Measurements from ENCODE around the gene OST4.

The OST4 gene

DNA sequence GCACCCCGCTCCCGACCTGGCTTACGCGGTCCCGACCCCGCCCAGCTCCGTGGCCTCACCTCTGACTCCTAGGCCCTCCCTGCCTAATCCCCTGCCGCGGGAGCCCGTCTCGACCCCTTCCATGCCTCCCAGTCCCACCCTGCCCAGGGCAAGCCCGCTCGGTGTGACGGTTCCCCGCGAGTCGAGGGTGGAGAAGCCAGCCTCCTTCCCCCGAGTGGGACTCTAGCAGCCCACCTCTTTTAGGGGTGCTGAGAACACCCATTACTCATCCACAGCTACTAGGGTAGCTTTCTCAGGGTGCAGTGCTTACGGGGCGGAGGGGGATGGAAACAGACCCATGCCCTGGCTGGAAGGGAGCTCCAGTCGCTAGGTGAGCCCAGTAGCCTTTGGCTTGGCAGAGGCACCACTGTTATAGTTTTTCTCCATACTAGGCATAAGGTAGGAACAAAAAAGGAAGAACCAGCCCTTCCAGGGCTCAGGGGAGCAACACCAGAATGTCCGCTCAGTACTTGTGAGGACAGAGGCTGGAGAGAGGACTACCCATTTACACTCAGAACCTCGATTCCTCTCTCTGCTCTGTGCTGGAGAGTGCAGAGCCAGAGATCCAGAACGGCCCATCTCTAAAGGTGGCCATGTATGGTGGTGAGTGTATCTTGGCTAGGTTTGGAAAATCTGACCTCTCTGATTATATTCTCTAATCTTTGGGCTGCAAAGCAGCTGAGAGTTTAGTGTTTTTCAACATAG is 19.4 kb downstream of the OST4 start:
- no peak for DNase-seq

DNA sequence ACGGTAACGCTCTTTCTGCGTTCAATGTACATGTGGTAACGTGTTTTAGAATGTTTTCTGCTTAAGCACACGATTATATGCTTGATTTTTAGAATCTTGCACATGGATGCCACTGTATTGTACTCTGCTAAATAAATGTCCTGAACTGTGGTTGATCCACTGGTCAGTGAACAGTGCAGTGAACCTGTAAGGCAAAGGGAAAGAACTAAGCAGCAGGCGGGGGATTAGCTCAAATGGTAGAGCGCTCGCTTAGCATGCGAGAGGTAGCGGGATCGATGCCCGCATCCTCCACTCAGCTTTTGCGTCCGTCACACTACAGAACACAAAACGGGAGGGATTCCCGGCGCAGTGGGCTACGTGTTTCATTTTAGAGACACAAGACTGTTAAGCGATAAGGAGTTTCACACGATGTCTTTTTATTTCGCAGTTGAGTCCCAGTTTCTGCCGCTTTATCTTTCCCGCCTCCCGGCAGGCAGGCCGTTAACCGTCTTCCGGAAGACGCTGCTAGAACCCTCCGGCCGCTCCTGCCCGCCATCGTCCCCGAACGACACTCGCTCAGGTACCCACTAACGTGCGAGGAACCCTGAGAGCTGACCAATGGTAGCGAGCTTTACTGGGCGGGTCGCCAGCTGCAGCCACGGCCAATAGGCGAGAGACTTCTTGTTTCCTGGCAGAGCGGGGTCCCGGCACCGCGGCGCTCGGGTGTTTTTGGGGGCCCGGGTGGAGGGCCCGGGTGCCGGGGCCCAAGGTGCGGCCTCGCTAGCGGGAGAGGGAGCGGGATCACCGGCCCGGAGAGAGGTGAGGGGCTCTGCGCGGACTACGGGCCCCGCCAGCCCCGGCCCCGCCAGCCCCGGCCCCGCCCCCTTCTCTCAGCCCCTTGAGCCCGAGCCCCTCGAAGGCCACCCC is 20.2 kb downstream of the OST4 start, which contains the start of gene AGBL5:
TSS of gene AGBL5 (plus strand) at position 673 of the 906 bp plus-strand sequence. CDS start 1,291 bp downstream, outside the sequence.
- DNase-seq: peak; percentile 94 to 95

- DNase-seq: peak; percentile 96 to 98
These were observed 21.0 kb downstream of the OST4 start for GRCh38 chr2:27050281-27050995.

- DNase-seq: peak; percentile 7 to 48
These were observed 21.8 kb downstream of the OST4 start for GRCh38 chr2:27049422-27050280.

- no peak for DNase-seq
These were observed 28.3 kb downstream of the OST4 start for GRCh38 chr2:27042985-27043634.

DNA sequence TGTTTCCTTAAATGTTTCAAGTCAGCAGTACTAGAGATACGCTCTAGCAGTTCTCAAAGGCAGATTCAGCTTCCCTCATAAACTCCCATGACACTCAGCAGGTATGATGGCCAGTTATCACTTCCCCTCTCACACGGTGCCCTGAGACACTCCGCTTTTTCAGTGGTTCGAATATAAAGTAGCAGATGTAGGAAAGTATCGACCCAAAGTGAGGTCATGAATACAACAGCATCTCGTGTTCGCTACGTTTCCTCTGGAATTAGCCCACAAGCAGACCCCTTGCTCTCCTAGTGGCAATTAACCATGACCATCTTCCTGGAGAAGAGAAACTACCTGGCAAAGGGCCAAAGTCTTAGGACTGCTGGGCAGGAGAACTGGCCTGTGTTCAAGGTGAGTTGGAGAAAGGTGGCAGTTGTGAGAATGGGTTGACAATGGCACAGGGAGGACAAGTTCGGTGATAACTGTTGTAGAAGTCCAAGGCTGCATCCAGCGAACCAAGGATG is 29.2 kb downstream of the OST4 start:
- no peak for DNase-seq

DNA sequence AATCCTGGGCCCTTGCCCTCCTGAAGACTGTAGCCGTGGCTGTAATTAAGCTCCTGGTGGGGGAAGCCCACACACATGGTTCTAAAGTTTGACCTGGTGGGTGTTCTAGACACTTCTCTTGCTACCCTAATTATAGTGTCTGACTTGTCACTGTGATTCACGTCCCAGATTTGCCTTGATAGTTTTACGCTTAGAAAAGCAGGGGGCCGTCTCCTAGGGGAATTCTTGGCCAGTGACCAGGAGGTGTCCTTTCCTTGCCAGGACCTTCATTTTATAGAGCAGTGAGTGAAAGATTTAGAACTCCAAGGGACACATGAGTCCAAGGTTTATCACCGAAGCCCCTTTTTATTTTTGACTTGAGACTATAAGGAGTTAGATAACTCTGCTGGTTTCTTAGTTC is 29.7 kb downstream of the OST4 start:
- DNase-seq: no peak

DNA sequence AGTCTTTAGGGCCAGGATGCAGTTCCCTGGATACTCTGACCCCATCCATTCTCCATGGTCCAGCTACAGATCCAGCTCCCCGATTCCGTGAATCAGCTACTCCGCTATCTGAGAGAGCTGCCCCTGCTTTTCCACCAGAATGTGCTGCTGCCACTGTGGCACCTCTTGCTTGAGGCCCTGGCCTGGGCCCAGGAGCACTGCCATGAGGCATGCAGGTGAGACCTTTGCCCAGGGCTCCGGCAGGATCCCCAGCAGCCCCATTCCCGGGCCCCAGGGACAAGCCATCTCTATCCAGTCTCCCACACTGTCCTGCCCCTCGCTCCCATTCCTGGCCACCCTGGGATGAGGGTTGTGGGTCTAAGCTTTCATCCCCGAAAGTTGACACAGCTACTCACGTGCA is 31.2 kb downstream of the OST4 start:
- no peak for DNase-seq

DNA sequence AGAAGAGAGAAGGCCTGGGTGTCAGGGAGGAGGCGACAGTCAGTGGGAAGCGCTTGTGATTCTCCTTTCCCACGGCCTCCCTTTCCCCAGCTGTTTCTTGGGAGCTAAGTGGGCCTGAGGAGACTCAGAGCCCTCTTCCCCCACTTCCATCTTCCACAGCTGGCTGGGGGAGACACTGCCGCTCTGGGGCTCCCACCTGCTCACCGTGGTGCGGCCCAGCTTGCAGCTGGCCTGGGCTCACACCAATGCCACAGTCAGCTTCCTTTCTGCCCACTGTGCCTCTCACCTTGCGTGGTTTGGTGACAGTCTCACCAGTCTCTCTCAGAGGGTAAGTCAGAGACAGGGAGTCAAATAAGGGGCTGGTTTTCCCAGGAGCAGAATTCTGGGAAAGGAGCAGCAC is 31.6 kb downstream of the OST4 start:
- DNase-seq: no peak

- DNase-seq: no peak
These were observed 32.0 kb downstream of the OST4 start for GRCh38 chr2:27039426-27039825.

- DNase-seq: no peak
These were observed 32.7 kb downstream of the OST4 start for GRCh38 chr2:27038631-27039339.

GRCh38 chr2:27038012-27038411 is 33.4 kb downstream of the OST4 start:
- DNase-seq: no peak

DNA sequence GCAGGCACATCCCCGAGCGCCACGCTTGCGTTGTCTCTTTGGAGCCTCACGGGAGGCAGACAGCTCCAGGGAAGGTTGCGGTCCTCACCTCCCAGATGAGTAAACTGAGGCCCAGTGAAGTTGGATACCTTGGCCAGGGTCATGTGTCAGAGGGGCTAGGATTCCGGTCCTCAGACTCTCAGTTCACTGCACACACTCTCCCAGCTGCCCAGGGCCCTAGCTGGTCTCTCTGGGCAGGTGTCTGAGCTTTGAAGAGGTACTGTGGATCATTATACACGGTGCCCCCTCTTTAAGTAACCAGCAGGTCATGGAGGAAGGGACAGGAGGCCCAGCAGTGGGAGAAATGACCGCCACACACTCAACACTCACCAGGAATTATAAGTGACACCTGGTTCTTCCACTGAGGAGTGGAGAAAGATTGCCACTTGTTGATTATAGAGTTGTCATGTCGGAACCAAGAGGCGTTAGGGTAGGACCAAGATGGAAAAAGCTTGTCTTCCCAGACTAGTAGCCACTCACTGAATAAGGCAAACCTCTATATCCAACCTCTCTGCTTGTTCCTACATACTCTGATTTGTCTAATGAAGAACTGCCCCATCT is 38.1 kb downstream of the OST4 start:
- DNase-seq: no peak

- peak; percentile 87 to 91 for DNase-seq
These were observed 38.8 kb downstream of the OST4 start, which contains the start of gene TMEM214 for GRCh38 chr2:27032495-27033252. TSS of gene TMEM214 (plus strand) at chr2:27032965. CDS start at chr2:27033016, 51 bp downstream.

DNA sequence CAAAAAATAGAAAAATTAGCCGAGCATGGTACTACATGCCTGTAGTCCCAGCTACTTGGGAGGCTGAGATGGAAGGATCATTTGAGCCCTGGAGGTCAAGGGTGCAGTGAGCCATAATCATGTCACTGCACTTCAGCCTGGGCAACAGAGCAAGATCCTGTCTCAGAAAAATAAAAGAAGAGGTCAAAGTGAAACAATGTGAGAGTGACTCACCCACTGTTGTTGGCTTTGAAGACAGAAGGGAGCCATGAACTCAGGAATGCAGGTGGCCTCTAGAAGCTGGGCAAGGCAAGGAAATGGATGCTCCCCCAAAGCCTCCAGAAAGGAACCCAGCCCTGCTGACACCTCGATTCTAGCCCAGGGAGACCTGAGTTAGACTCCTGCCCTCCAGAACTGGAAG is 42.4 kb downstream of the OST4 start:
- no peak for DNase-seq

DNA sequence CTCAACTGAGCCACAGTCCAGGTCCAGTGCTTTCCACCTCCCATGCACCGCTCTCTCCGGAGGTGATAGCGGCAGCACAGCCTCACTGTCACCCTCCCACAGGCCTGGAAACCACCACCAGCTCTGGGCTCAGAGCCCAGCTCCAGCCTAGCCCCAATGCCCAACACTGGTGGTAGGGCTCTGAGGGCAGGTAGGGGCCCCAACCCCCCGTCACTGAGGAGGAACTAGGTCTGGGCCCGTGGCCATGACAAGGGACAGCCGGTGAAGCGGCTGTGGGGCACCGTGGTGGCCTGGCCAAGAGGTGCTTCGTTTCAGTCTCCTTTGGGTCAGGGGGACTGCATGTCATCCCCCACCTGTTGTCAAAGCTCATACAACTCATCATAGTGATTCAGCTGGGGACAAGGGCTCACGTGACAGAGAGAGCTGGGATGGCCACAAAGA is 44.2 kb downstream of the OST4 start:
- DNase-seq: no peak

GRCh38 chr2:27025861-27026851 is 45.3 kb downstream of the OST4 start:
- DNase-seq: no peak

GRCh38 chr2:27025281-27025800 is 46.1 kb downstream of the OST4 start:
- no peak for DNase-seq
